ENCODE measurements around the gene ZNF518B. TPM values are rescaled to one million over a fixed set of nuclear protein-coding genes. Genes with fewer than 3 reads are reported as not detected.

The ZNF518B gene
- total and polyA plus RNA-seq, 9 of the 15 experiments (the other 6 are each of a cell fraction or from before 2014, with no cell fraction given), result 13.1 to 48.9 (median 37.5) TPM

- no peak for TF ChIP-seq BMI1 (IDR thresholded peaks at IDR 0.05; ENCODE audit: low read length)
- TF ChIP-seq TRIM24 (IDR thresholded peaks at IDR 0.05), result no peak
- TF ChIP-seq RBM34 (IDR thresholded peaks at IDR 0.05; ENCODE audit: borderline replicate concordance, insufficient read depth, low read length), result no peak
- peak; percentile 89 for TF ChIP-seq ZBTB49 (CRISPR knock-in tag; IDR thresholded peaks at IDR 0.05; ENCODE audit: borderline replicate concordance)
- TF ChIP-seq KDM4B (IDR thresholded peaks at IDR 0.05; ENCODE audit: borderline replicate concordance in 2 of 2, low read depth in 1 of 2), result 0 out of 4 replicates have a peak, but pooled peaks of 1 of the 2 experiments have one; percentile 24
- TF ChIP-seq TCFL5 (CRISPR knock-in tag; conservative IDR thresholded peaks at IDR 0.05), result no peak
- no peak for TF ChIP-seq PHTF2 (CRISPR knock-in tag; IDR thresholded peaks at IDR 0.05)
- TF ChIP-seq ZNF217 (CRISPR knock-in tag; IDR thresholded peaks at IDR 0.05), result 0 out of 2 replicates have a peak, but pooled peaks have one; percentile 22
- TF ChIP-seq ATF2 (CRISPR knock-in tag; IDR thresholded peaks at IDR 0.05), result 0 out of 2 replicates have a peak, but pooled peaks have one; percentile 51
- 0 out of 4 replicates have a peak, but pooled peaks of 1 of the 2 experiments have one; percentile 32 for TF ChIP-seq TBL1XR1 (IDR thresholded peaks at IDR 0.05; ENCODE audit: low read length in 2 of 2)
- TF ChIP-seq ZFP1 (CRISPR knock-in tag; IDR thresholded peaks at IDR 0.05), result no peak
- no peak for TF ChIP-seq ZBTB8A (IDR thresholded peaks at IDR 0.05; ENCODE audit: partially characterized antibody)
- TF ChIP-seq ZNF785 (CRISPR knock-in tag; IDR thresholded peaks at IDR 0.05), result no peak
- peak; percentile 75; the same call in 1 of the 2 replicates for TF ChIP-seq ZBTB1 (CRISPR knock-in tag; IDR thresholded peaks at IDR 0.05; ENCODE audit: borderline replicate concordance, low read depth)
- no peak for TF ChIP-seq ZNF778 (CRISPR knock-in tag; IDR thresholded peaks at IDR 0.05)
- TF ChIP-seq CTCF (IDR thresholded peaks at IDR 0.05 in 2 of 3, conservative IDR thresholded peaks at IDR 0.05 in 1 of 3; ENCODE audit: insufficient read depth in 2 of 3, low read depth in 1 of 3, low read length in 3 of 3), result peak; percentile 78 to 87 (median 84)
- TF ChIP-seq ZNF253 (CRISPR knock-in tag; conservative IDR thresholded peaks at IDR 0.05), result no peak
- TF ChIP-seq CTBP1 (IDR thresholded peaks at IDR 0.05; ENCODE audit: borderline replicate concordance), result peak; percentile 84
- no peak for TF ChIP-seq ZNF780A (CRISPR knock-in tag; IDR thresholded peaks at IDR 0.05)
- TF ChIP-seq GATAD2B (IDR thresholded peaks at IDR 0.05; ENCODE audit: borderline replicate concordance), result 0 out of 2 replicates have a peak, but pooled peaks have one; percentile 47
Measured at GRCh38 chr4:10461091-10461849, 4.0 kb upstream of the ZNF518B start (continued).

All from K562 (cell line).